Mucosa of rectum (tissue), 2 donors: ENCODE data around the gene IGFN1.
A peak's percentile ranks its signal among the peaks of the same experiment; 100 is the strongest.

Experiments used
- H3K27ac ChIP-seq, 2 donors: one replicate each; pipeline ENCODE4 v1.7.0; 2013; ENCODE audit warnings: inconsistent platforms in 2 of 2, low read depth in 2 of 2, low read length in 2 of 2
- H3K27me3 ChIP-seq, 2 donors: one replicate each; pipeline ENCODE4 v1.7.0; 2013; ENCODE audit warnings: low read length in 2 of 2; ENCODE audit not compliant: control insufficient read depth in 2 of 2, insufficient read depth in 2 of 2
- H3K36me3 ChIP-seq, 2 donors: one replicate each; pipeline ENCODE4 v1.7.0; 2013; ENCODE audit warnings: low read length in 2 of 2; ENCODE audit not compliant: control insufficient read depth in 2 of 2, insufficient read depth in 2 of 2
- H3K4me1 ChIP-seq, 2 donors: one replicate each; pipeline ENCODE4 v1.7.0; 2013; ENCODE audit warnings: low read length in 2 of 2, mild to moderate bottlenecking in 1 of 2; ENCODE audit not compliant: control insufficient read depth in 2 of 2, insufficient read depth in 2 of 2
- H3K4me3 ChIP-seq, 2 donors: one replicate each; pipeline ENCODE4 v1.7.0; 2013; ENCODE audit warnings: low read length in 2 of 2
- H3K9ac ChIP-seq, 2 donors: one replicate each; pipeline ENCODE4 v1.7.0; 2013; ENCODE audit warnings: low read length in 2 of 2, low read depth in 1 of 2, mild to moderate bottlenecking in 1 of 2
- H3K9me3 ChIP-seq, 2 donors: one replicate each; pipeline ENCODE4 v1.7.0; 2013; ENCODE audit warnings: low read length in 2 of 2; ENCODE audit not compliant: control insufficient read depth in 2 of 2
- donor health status: healthy.
- donor health status: Normal muscosa, but diverticular disease.

IGFN1 gene

GRCh38 chr1:201222125-201222524 is 31.5 kb downstream of the IGFN1 start:
- Histone ChIP-seq H3K27ac (peak overlapping the region in 1 of 2 donors; percentile 48), H3K4me1 (peaks cover 0 to 5% of the 10 kb centered on the region in 2 donors), H3K9ac (no peak overlapping the region), H3K27me3 (no peaks in the 10 kb centered on the region), H3K9me3 (no peaks in the 10 kb centered on the region), H3K36me3 (no peaks in the 10 kb centered on the region), H3K4me3 (no peak overlapping the region)

- H3K4me1 ChIP-seq, result peaks cover 0 to 5% of the 10 kb centered on the region in 2 donors
- H3K4me3 ChIP-seq, result no peak overlapping the region
- H3K36me3 ChIP-seq, result no peaks in the 10 kb centered on the region
- H3K9me3 ChIP-seq, result no peaks in the 10 kb centered on the region
- no peaks in the 10 kb centered on the region for H3K27me3 ChIP-seq
- no peak overlapping the region for H3K9ac ChIP-seq
- no peak overlapping the region for H3K27ac ChIP-seq
Measured at GRCh38 chr1:201223852-201224665, 33.4 kb downstream of the IGFN1 start.

GRCh38 chr1:201224666-201225370 is 34.2 kb downstream of the IGFN1 start:
- Histone ChIP-seq H3K27me3 (no peaks in the 10 kb centered on the region), H3K27ac (no peak overlapping the region), H3K4me3 (no peak overlapping the region), H3K9me3 (no peaks in the 10 kb centered on the region), H3K4me1 (peaks cover 0 to 5% of the 10 kb centered on the region in 2 donors), H3K9ac (no peak overlapping the region), H3K36me3 (no peaks in the 10 kb centered on the region)

GRCh38 chr1:201226178-201226514 is 35.5 kb downstream of the IGFN1 start:
- Histone ChIP-seq H3K36me3 (no peaks in the 10 kb centered on the region), H3K9me3 (no peaks in the 10 kb centered on the region), H3K4me3 (no peak overlapping the region), H3K27me3 (no peaks in the 10 kb centered on the region), H3K4me1 (peaks cover 0 to 5% of the 10 kb centered on the region in 2 donors), H3K9ac (no peak overlapping the region), H3K27ac (no peak overlapping the region)

- Histone ChIP-seq H3K27me3 (no peaks in the 10 kb centered on the region), H3K4me3 (no peak overlapping the region), H3K4me1 (peaks cover 0 to 5% of the 10 kb centered on the region in 2 donors), H3K27ac (no peak overlapping the region), H3K9ac (no peak overlapping the region), H3K36me3 (no peaks in the 10 kb centered on the region), H3K9me3 (no peaks in the 10 kb centered on the region)
Measured at GRCh38 chr1:201226859-201227488, 36.4 kb downstream of the IGFN1 start.

- no peaks in the 10 kb centered on the region for H3K9me3 ChIP-seq
- no peak overlapping the region for H3K9ac ChIP-seq
- H3K36me3 ChIP-seq, result no peaks in the 10 kb centered on the region
- no peak overlapping the region for H3K4me3 ChIP-seq
- H3K27me3 ChIP-seq, result no peaks in the 10 kb centered on the region
- no peak overlapping the region for H3K27ac ChIP-seq
- H3K4me1 ChIP-seq, result no peaks in the 10 kb centered on the region
Measured at GRCh38 chr1:201228011-201228983, 37.7 kb downstream of the IGFN1 start.

GRCh38 chr1:201229095-201229494 is 38.5 kb downstream of the IGFN1 start:
- Histone ChIP-seq H3K4me3 (no peak overlapping the region), H3K9me3 (no peaks in the 10 kb centered on the region), H3K27me3 (no peaks in the 10 kb centered on the region), H3K36me3 (no peaks in the 10 kb centered on the region), H3K4me1 (no peaks in the 10 kb centered on the region), H3K9ac (no peak overlapping the region), H3K27ac (no peak overlapping the region)

GRCh38 chr1:201229771-201230635 is 39.4 kb downstream of the IGFN1 start:
- no peaks in the 10 kb centered on the region for H3K36me3 ChIP-seq
- no peak overlapping the region for H3K4me3 ChIP-seq
- H3K27ac ChIP-seq, result no peak overlapping the region
- H3K9me3 ChIP-seq, result no peaks in the 10 kb centered on the region
- no peaks in the 10 kb centered on the region for H3K27me3 ChIP-seq
- no peaks in the 10 kb centered on the region for H3K4me1 ChIP-seq
- no peak overlapping the region for H3K9ac ChIP-seq

- Histone ChIP-seq H3K4me1 (no peaks in the 10 kb centered on the region), H3K9me3 (no peaks in the 10 kb centered on the region), H3K27me3 (no peaks in the 10 kb centered on the region), H3K36me3 (no peaks in the 10 kb centered on the region), H3K9ac (no peak overlapping the region), H3K27ac (no peak overlapping the region), H3K4me3 (no peak overlapping the region)
Measured at GRCh38 chr1:201230676-201231075, 40.1 kb downstream of the IGFN1 start.
